Measurements from ENCODE around the gene DCP2. TPM values are rescaled to one million over a fixed set of nuclear protein-coding genes. Genes with fewer than 3 reads are reported as not detected.

The DCP2 gene
- total and polyA plus RNA-seq, 2 experiments from 2014 or later = 8.1 to 17.4 TPM

DNA sequence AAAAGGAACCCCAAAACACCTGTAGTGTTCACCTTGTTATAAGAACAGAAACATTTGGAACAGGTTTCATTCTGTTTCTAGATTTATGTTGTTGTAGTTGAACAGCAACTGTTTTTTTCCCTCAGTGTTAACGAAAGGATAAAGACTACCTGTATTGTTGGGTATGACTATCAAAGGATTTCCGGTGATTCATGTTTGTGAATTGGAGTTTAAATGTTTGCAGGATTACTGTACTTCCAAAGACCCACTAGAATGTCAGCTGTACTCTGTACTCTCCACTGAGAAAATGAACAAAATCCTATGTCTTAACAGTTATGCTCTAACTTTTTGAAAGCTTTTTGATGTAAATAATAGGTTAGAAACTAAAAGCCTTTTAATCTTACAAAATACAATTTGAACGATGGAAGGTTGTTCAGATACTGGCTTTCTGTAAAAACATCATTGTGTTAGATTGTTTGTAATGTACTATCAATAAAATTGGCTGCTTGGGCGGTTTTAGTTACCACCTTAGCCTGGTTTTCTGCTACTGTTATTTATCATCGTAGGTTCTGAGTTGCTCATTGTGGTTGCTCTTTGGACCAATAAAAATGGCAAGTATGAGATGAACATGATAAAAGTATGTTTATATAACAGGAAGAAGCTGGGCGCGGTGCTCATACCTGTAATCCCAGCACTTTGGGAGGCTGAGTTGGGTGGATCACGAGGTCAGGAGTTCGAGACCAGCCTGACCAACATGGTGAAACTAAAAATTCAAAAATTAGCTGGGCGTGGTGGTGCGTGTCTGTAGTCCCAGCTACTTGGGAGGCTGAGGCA, 44.1 kb downstream of the DCP2 start:
- no peaks in the 10 kb centered on the region for H3K9me2 ChIP-seq (ENCODE audit: insufficient read depth)
- in situ Hi-C loops (cut with MboI) = no loop called here
- H3K27me3 ChIP-seq (replicated peaks; ENCODE audit: insufficient read depth) = no peaks in the 10 kb centered on the region
- TF ChIP-seq EZH2 (IDR thresholded peaks at IDR 0.05; ENCODE audit: insufficient read depth, poor library complexity, severe bottlenecking) = no peak
- TF ChIP-seq EZH2phosphoT487 (IDR thresholded peaks at IDR 0.05; ENCODE audit: insufficient read depth, low read depth) = no peak
- peaks cover 7% of the 10 kb centered on the region; the same call in 1 of the 2 replicates for H3K79me2 ChIP-seq (ENCODE audit: insufficient read depth)
- no peak overlapping the region for H2AFZ ChIP-seq
- H3K4me3 ChIP-seq = no peak overlapping the region
- peaks cover 21% of the 10 kb centered on the region for H3K4me1 ChIP-seq (ENCODE audit: insufficient read depth)
- H3K9me3 ChIP-seq (ENCODE audit: low read depth) = no peaks in the 10 kb centered on the region
- 0 out of 2 replicates have a peak, but pooled peaks cover 7% of the 10 kb centered on the region for H3K36me3 ChIP-seq (ENCODE audit: low read depth)
- H3K9ac ChIP-seq = no peak overlapping the region
- H3K27ac ChIP-seq = peak overlapping the region; percentile 35; the same call in 1 of the 2 replicates
- no peaks in the 10 kb centered on the region for H4K20me1 ChIP-seq (ENCODE audit: insufficient read depth)
- 80 to 85% methylated on average over 11 of the region's 11 CpGs for WGBS, 2 experiments (ENCODE audit: low coverage in 1 of 2, low lambda C conversion rate in 2 of 2, missing lambda C conversion rate in 2 of 2)
- peak overlapping the region; percentile 53 for H3K4me2 ChIP-seq (ENCODE audit: unreplicated experiment)
- H3F3A ChIP-seq (ENCODE audit: insufficient read depth) = peaks cover 26% of the 10 kb centered on the region
- peak; percentile 69 for DNase-seq

DNA sequence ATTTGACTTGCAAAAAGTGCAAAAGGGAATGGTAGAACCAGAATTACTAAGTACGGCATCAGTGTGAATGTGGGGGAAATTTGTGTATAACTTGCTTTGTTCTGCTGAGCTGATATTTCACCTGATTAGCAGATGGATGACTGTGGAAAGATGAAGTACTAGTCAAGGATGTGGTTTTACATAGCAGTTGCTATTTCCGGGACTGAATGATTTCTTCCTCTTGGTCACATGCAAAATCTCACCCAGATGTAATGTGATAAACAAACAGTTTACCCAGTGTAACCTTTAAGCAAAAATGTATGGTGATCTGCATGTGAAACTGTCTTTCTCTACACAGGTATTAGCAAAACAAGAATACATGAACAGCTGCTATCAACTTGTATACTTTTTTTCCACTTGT, 46.1 kb downstream of the DCP2 start:
- no peaks in the 10 kb centered on the region for H3K9me2 ChIP-seq (ENCODE audit: insufficient read depth)
- TF ChIP-seq EZH2phosphoT487 (IDR thresholded peaks at IDR 0.05; ENCODE audit: insufficient read depth, low read depth) (no peak), EZH2 (IDR thresholded peaks at IDR 0.05; ENCODE audit: insufficient read depth, poor library complexity, severe bottlenecking) (no peak)
- peaks cover 21% of the 10 kb centered on the region for H3K4me1 ChIP-seq (ENCODE audit: insufficient read depth)
- 45 to 50% methylated on average over 2 of the region's 2 CpGs for WGBS, 2 experiments (ENCODE audit: low coverage in 1 of 2, low lambda C conversion rate in 2 of 2, missing lambda C conversion rate in 2 of 2)
- no peaks in the 10 kb centered on the region; the same call in 1 of the 2 replicates for H3K36me3 ChIP-seq (ENCODE audit: low read depth)
- peaks cover 26% of the 10 kb centered on the region for H3F3A ChIP-seq (ENCODE audit: insufficient read depth)
- in situ Hi-C loops (cut with MboI) = no loop called here
- DNase-seq = no peak
- H3K79me2 ChIP-seq (ENCODE audit: insufficient read depth) = 0 out of 2 replicates have a peak, but pooled peaks cover 5% of the 10 kb centered on the region
- no peaks in the 10 kb centered on the region for H3K9me3 ChIP-seq (ENCODE audit: low read depth)
- no peaks in the 10 kb centered on the region for H3K27me3 ChIP-seq (replicated peaks; ENCODE audit: insufficient read depth)
- H3K4me2 ChIP-seq (ENCODE audit: unreplicated experiment) = no peak overlapping the region
- H2AFZ ChIP-seq = no peak overlapping the region
- H3K27ac ChIP-seq = no peak overlapping the region
- H3K4me3 ChIP-seq = no peak overlapping the region
- no peaks in the 10 kb centered on the region for H4K20me1 ChIP-seq (ENCODE audit: insufficient read depth)
- H3K9ac ChIP-seq = no peak overlapping the region

- Histone ChIP-seq H3K27me3 (replicated peaks; ENCODE audit: insufficient read depth) (no peaks in the 10 kb centered on the region), H3K4me1 (ENCODE audit: insufficient read depth) (peaks cover 22% of the 10 kb centered on the region), H3K4me3 (no peak overlapping the region), H3K79me2 (ENCODE audit: insufficient read depth) (0 out of 2 replicates have a peak, but pooled peaks cover 5% of the 10 kb centered on the region), H3K9ac (no peak overlapping the region), H3K27ac (no peak overlapping the region), H3K36me3 (ENCODE audit: low read depth) (no peaks in the 10 kb centered on the region; the same call in 1 of the 2 replicates), H3K9me2 (ENCODE audit: insufficient read depth) (no peaks in the 10 kb centered on the region), H3F3A (ENCODE audit: insufficient read depth) (peaks cover 32% of the 10 kb centered on the region), H3K9me3 (ENCODE audit: low read depth) (no peaks in the 10 kb centered on the region), H2AFZ (no peak overlapping the region), H4K20me1 (ENCODE audit: insufficient read depth) (no peaks in the 10 kb centered on the region), H3K4me2 (ENCODE audit: unreplicated experiment) (no peak overlapping the region)
- in situ Hi-C loops (cut with MboI) = no loop called here
- TF ChIP-seq EZH2 (IDR thresholded peaks at IDR 0.05; ENCODE audit: insufficient read depth, poor library complexity, severe bottlenecking) (no peak), EZH2phosphoT487 (IDR thresholded peaks at IDR 0.05; ENCODE audit: insufficient read depth, low read depth) (no peak)
- 76 to 78% methylated on average over 6 of the region's 6 CpGs for WGBS, 2 experiments (ENCODE audit: low coverage in 1 of 2, low lambda C conversion rate in 2 of 2, missing lambda C conversion rate in 2 of 2)
- DNase-seq = no peak
These were observed 47.6 kb downstream of the DCP2 start for GRCh38 chr5:113024076-113024697.

DNA sequence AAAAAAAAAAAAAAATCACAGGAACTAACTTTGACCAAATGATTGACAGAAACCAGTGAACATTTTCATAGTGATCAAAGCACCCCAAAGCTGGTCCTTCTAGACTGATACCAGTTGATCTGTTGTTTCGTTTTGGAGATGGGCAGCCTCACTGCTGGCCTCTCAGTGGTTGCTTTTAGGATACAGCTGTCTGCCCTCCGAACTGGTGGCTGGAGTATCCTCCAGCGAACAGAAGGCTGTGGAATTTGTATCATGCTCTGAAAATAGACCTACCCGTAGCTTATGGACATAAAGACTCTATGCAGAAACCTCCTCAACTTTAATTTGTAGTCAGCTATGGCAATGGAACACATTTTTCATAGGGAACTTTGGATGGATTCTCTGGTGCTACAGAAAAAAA, 49.0 kb downstream of the DCP2 start:
- TF ChIP-seq EZH2 (IDR thresholded peaks at IDR 0.05; ENCODE audit: insufficient read depth, poor library complexity, severe bottlenecking) = no peak
- TF ChIP-seq EZH2phosphoT487 (IDR thresholded peaks at IDR 0.05; ENCODE audit: insufficient read depth, low read depth) = no peak
- Histone ChIP-seq H3K9me2 (ENCODE audit: insufficient read depth) (no peaks in the 10 kb centered on the region), H3K9ac (no peak overlapping the region), H3K4me3 (no peak overlapping the region), H3K9me3 (ENCODE audit: low read depth) (no peaks in the 10 kb centered on the region), H3K4me1 (ENCODE audit: insufficient read depth) (peaks cover 31% of the 10 kb centered on the region), H2AFZ (no peak overlapping the region), H4K20me1 (ENCODE audit: insufficient read depth) (no peaks in the 10 kb centered on the region), H3K27me3 (replicated peaks; ENCODE audit: insufficient read depth) (no peaks in the 10 kb centered on the region), H3K36me3 (ENCODE audit: low read depth) (no peaks in the 10 kb centered on the region; the same call in 1 of the 2 replicates), H3F3A (ENCODE audit: insufficient read depth) (peaks cover 28% of the 10 kb centered on the region), H3K4me2 (ENCODE audit: unreplicated experiment) (no peak overlapping the region), H3K27ac (no peak overlapping the region), H3K79me2 (ENCODE audit: insufficient read depth) (0 out of 2 replicates have a peak, but pooled peaks cover 5% of the 10 kb centered on the region)
- DNase-seq = no peak
- WGBS, 2 experiments (ENCODE audit: low coverage in 1 of 2, low lambda C conversion rate in 2 of 2, missing lambda C conversion rate in 2 of 2) = 77% methylated on average over 4 of the region's 4 CpGs
- in situ Hi-C loops (cut with MboI) = no loop called here
